Mucosa of descending colon (tissue), 3 donors: ENCODE results near the gene MED15. TPM values are rescaled to one million over a fixed set of nuclear protein-coding genes. Genes with fewer than 3 reads are reported as not detected.
"Not testable (repeated sequence)": the region's sequence is repeated elsewhere in the genome, so short reads cannot be mapped to it uniquely, and the experiment has no call there.

Experiments
- ATAC-seq: fragments of 200-7000 bp; cut with Tn5 transposase; one replicate; pipeline ENCODE4 v1.9.1; 2020; ENCODE audit warnings: mild to moderate bottlenecking, moderate library complexity
- DNase-seq, 3 donors: peaks; one replicate each; pipeline ENCODE4 v3.0.0-alpha.2; 2020
- H3K36me3 ChIP-seq: fragments of 200-600 bp; one replicate; pipeline ENCODE4 v1.8.0; 2021; ENCODE audit warnings: low read depth, mild to moderate bottlenecking
- H3K4me1 ChIP-seq: fragments of 200-600 bp; one replicate; pipeline ENCODE4 v1.8.0; 2021; ENCODE audit warnings: low read depth, mild to moderate bottlenecking
- H3K4me3 ChIP-seq: fragments of 200-600 bp; one replicate; pipeline ENCODE4 v1.8.0; 2021; ENCODE audit warnings: mild to moderate bottlenecking
- H3K9me3 ChIP-seq: fragments of 200-600 bp; one replicate; pipeline ENCODE4 v1.8.0; 2021; ENCODE audit warnings: mild to moderate bottlenecking
- intact Hi-C, 2 donors: fragments of 100-400 bp; cut with DNase I in 1 of 2; cut with micrococcal nuclease in 1 of 2; formaldehyde crosslinking; loops; one replicate each; pipeline versions ENCODE4 v1.11.0 to v1.11.1; 2022; cut with DNase I, micrococcal nuclease
- total RNA-seq, 3 donors: library from RNA; stranded (reverse); fragmentation: NEBNext Ultra II Directional in 2 of 3; extraction: Animal tissue kit (Norgen Biotek cat#: 25700) in 2 of 3; gene quantifications; one replicate each; pipeline versions ENCODE4 v1.2.1 to v1.2.4, GENCODE V29; 2021 to 2023
- TF ChIP-seq, protein P1 (sequence below): fragments of 200-600 bp; IDR thresholded peaks from one replicate; pipeline ENCODE4 v1.8.0; 2022; ENCODE audit warnings: antibody characterized with exemption, mild to moderate bottlenecking
- donor health status: DM: no; HTN: no; CAD: no; lungs with moderate emphysema.
- donor health status: DM: no; HTN: no; CAD: no.
- donor health status: DM: no; HTN: yes; CAD: no.

The MED15 gene
- total RNA-seq, 3 donors from 2014 or later, result 99.9 to 125 (median 114) TPM

DNA sequence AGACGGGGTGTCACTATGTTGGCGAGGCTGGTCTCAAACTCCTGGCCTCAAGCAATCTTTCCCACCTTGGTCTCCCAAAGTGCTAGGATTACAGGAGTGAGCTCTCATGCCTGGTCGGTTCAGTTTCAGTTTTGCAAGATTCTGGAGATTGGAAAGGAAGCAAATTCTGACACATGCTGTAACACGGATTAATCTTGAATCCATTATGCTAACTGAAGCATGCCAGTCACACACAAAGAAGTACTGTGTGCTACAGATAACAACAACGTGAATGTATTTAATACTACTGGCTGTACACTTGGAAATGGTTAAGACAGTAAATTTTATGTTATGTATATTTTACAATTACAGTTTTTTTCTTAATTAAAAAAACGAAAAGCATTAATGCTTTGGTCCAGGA, 107.6 kb downstream of the MED15 start:
- Histone ChIP-seq H3K4me3 (no peak overlapping the region), H3K4me1 (no peaks in the 10 kb centered on the region), H3K36me3 (no peaks in the 10 kb centered on the region), H3K9me3 (no peaks in the 10 kb centered on the region)
- no peak for ATAC-seq
- intact Hi-C loops, result no loop called here
- TF ChIP-seq, protein P1, sequence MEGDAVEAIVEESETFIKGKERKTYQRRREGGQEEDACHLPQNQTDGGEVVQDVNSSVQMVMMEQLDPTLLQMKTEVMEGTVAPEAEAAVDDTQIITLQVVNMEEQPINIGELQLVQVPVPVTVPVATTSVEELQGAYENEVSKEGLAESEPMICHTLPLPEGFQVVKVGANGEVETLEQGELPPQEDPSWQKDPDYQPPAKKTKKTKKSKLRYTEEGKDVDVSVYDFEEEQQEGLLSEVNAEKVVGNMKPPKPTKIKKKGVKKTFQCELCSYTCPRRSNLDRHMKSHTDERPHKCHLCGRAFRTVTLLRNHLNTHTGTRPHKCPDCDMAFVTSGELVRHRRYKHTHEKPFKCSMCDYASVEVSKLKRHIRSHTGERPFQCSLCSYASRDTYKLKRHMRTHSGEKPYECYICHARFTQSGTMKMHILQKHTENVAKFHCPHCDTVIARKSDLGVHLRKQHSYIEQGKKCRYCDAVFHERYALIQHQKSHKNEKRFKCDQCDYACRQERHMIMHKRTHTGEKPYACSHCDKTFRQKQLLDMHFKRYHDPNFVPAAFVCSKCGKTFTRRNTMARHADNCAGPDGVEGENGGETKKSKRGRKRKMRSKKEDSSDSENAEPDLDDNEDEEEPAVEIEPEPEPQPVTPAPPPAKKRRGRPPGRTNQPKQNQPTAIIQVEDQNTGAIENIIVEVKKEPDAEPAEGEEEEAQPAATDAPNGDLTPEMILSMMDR, result no peak
- DNase-seq, result no peak

DNA sequence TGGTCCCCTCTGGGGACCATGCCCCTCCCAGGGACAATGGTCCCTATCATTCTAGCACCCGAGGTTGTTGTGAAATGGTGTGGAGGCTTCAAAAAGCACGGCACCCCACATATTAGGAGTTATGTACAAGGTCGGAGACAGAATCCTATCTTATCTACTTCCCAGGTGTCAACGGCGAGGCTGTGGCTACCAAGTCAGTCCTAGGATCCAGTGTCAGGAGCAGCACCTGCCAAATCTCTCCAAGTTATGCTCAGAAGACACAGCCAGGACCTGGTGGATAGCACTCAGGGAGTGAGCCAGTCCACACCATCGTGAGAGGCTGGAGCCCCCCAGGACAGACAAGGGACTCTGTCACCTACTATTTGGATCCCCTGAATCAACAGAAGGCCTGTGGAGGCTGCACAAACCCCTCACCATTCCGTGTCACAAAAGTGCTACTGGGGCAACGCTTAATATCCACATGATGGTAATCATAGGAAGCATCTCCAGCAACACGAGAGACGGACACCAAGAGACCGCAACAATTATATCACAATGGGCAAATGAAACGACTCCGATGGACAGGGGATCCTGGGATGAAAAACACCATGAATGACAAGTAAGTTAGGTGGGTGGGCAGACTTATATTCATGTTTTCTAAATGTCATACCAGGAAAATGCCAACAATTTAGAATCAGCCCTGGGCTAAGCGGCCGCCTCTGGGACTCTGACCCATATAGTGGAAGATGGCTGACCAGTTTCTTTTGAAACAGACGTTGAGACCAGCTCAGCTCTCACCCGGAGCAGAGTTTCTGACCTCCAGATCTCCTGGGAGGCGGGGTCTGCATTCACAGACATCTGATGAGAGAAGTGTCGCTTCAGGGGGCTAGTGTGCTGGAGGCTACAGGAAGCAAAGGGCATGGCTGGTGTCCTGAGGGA, 108.4 kb downstream of the MED15 start:
- DNase-seq (no peak), ATAC-seq (no peak)
- intact Hi-C loops, result no loop called here
- no peaks in the 10 kb centered on the region for H3K36me3 ChIP-seq
- TF ChIP-seq, protein P1, result no peak
- no peak overlapping the region for H3K4me3 ChIP-seq
- no peaks in the 10 kb centered on the region for H3K4me1 ChIP-seq
- H3K9me3 ChIP-seq, result no peaks in the 10 kb centered on the region

DNA sequence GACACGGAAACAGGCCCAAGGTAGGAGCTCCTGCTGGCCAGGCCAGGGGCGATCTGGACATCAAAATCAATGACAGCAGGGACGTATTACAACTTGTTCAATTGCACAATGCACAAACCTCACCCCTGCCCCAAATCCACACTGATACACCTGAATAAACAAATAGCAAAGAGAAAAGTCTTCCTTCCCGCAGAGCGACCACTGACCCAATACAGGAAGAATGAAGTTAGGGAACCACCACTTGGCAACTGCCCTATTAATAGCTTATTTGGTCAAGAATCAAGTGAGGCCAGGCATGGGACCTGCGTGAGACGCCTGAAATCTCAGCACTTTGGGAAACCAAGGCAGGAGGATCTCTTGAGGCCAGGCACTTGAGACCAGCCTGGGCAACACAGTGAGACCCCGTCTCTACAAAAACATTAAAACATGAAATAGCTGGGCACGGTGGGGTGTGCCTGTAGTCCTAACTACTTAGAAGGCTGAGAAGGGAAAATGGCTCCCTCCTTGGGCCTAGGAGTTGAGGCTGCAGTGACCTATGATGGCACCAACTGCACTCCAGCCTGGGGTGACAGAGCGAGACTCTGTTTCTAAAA, 109.1 kb downstream of the MED15 start:
- Histone ChIP-seq H3K4me1 (no peaks in the 10 kb centered on the region), H3K36me3 (no peaks in the 10 kb centered on the region), H3K9me3 (no peaks in the 10 kb centered on the region), H3K4me3 (no peak overlapping the region)
- ATAC-seq (no peak), DNase-seq (no peak)
- intact Hi-C loops, result no loop called here
- TF ChIP-seq, protein P1, result no peak

DNA sequence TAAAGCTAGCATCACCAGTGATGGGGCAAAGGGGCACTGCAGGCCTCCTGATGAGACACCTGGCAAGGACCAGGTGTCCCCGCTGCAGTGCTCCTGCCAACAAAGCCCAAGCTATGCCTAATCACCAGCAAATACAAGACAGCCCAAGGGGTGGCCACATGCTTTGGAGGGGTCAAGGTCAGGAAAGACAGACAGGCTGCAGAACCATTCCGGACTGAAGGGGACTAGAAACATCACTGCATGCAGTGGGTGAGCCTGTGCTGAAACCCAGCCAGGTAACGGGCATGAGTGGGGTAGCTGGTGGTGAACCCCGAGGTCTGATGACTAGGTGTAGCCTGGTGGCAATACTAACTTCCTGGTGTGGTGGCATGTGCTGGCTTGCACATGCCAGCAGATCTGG, 111.1 kb downstream of the MED15 start:
- Histone ChIP-seq H3K9me3 (no peaks in the 10 kb centered on the region), H3K36me3 (no peaks in the 10 kb centered on the region), H3K4me3 (no peak overlapping the region), H3K4me1 (no peaks in the 10 kb centered on the region)
- ATAC-seq (no peak), DNase-seq (no peak)
- TF ChIP-seq, protein P1, result no peak
- intact Hi-C loops, result no loop called here

DNA sequence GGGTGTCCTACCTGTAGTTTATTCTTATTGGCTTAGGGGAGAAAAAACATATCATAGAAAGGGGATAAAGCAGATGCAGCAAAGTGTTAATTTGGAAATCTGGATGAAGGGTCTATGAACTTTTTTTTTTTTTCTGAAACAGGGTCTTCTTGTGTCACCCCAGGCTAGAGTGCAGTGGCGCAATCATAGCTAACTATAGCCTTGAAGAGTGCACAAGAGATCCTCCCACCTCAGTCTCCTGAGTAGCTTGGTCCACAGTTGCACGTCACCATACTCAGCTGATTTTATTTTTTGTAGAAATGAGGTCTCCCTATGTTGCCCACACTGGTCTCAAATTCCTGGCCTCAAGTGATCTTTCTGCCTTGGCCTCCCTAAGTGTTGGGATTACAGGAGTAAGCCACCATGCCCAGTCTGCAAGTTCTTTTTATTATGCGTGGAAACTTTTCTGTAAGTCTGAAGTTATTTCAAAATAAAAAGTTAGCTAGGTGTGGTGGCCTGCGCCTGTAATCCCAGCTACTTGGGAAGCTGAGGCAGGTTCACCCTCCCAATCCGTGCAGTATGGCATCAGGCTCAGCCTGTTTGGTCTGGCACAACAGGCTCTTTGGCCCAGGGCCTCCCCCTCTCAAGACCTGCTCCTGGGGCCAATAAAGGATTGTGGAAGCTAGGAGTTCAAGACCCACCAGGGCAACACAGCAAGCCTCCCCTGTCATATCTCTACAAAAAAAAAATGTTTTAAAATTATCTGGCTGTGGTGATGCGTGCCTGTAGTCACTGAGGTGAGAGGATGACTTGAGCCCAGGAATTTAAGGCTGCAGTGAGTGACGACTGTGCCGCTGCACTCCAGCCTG, 111.9 kb downstream of the MED15 start:
- ATAC-seq (no peak), DNase-seq (no peak)
- TF ChIP-seq, protein P1, result no peak
- no peaks in the 10 kb centered on the region for H3K4me1 ChIP-seq
- intact Hi-C loops, result no loop called here
- H3K9me3 ChIP-seq, result no peaks in the 10 kb centered on the region
- no peak overlapping the region for H3K4me3 ChIP-seq
- no peaks in the 10 kb centered on the region for H3K36me3 ChIP-seq

DNA sequence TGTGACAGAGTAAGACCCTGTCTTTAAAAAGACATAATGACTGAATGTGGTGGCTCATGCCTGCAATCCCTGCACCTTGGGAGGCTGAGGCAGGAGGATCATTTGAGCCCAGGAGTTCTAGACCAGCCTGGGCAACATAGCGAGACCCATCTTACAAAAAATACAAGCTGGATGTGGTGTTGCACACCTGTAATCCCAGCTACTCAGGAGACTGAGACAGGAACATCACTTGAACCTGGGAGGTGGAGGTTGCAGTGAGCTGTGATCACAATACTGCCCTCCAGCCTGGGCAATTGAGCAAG, 112.4 kb downstream of the MED15 start:
- H3K36me3 ChIP-seq, DNase-seq, H3K4me1 ChIP-seq, H3K4me3 ChIP-seq, ATAC-seq, H3K9me3 ChIP-seq, intact Hi-C loops: not testable (repeated sequence)
